Transverse colon (tissue), 4 donors: Measurements from ENCODE around the gene TNNI2.

ENCODE experiments used
- POLR2A ChIP-seq: fragments of 450-650 bp; IDR thresholded peaks from one replicate; pipeline ENCODE4 v1.6.1; 2016; ENCODE audit warnings: antibody characterized with exemption, mild to moderate bottlenecking, moderate library complexity
- POLR2AphosphoS5 ChIP-seq, 3 donors: sonication (generic); formaldehyde crosslinking; IDR thresholded peaks; one replicate each; pipeline ENCODE4 v1.6.1; 2016; ENCODE audit warnings: antibody characterized with exemption in 3 of 3
- TF ChIP-seq, protein P1 (sequence below), 5 experiments: fragments of 200-600 bp in 3 of 5; fragments of 450-650 bp in 2 of 5; sonication (generic) in 3 of 5; IDR thresholded peaks; 1 replicate in 2 of 5; 2 replicates in 3 of 5; pipeline ENCODE4 v1.5.1; 2016 to 2017; ENCODE audit warnings: antibody characterized with exemption in 5 of 5, inconsistent platforms in 3 of 5, mild to moderate bottlenecking in 2 of 5, moderate library complexity in 1 of 5

DNA sequence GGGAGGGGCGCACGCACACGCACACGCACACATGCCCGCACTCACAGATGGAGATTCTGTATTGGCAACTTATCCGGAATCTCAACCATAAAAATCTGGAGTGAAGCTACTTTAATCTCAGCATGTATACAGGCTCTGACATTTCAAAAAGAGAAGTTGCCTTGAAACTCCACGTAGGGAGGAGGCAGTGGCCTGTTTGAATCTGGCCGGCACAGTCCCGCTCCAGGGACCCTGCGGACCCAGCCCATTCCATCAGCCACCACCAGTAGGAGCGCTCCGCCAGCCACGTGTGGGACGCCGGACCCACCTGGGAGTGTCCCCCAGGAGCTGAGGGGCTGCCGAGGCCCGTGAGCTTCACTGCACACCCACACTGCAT is 5.9 kb upstream of the TNNI2 start:
- no peak for TF ChIP-seq POLR2AphosphoS5 (IDR thresholded peaks at IDR 0.05)
- TF ChIP-seq, protein P1, sequence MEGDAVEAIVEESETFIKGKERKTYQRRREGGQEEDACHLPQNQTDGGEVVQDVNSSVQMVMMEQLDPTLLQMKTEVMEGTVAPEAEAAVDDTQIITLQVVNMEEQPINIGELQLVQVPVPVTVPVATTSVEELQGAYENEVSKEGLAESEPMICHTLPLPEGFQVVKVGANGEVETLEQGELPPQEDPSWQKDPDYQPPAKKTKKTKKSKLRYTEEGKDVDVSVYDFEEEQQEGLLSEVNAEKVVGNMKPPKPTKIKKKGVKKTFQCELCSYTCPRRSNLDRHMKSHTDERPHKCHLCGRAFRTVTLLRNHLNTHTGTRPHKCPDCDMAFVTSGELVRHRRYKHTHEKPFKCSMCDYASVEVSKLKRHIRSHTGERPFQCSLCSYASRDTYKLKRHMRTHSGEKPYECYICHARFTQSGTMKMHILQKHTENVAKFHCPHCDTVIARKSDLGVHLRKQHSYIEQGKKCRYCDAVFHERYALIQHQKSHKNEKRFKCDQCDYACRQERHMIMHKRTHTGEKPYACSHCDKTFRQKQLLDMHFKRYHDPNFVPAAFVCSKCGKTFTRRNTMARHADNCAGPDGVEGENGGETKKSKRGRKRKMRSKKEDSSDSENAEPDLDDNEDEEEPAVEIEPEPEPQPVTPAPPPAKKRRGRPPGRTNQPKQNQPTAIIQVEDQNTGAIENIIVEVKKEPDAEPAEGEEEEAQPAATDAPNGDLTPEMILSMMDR (IDR thresholded peaks at IDR 0.05) = no peak
- TF ChIP-seq POLR2A = no peak
